Measurements from ENCODE around the gene HAVCR2.
"Not testable (repeated sequence)": the region's sequence is repeated elsewhere in the genome, so short reads cannot be mapped to it uniquely, and the experiment has no call there.

The HAVCR2 gene

DNA sequence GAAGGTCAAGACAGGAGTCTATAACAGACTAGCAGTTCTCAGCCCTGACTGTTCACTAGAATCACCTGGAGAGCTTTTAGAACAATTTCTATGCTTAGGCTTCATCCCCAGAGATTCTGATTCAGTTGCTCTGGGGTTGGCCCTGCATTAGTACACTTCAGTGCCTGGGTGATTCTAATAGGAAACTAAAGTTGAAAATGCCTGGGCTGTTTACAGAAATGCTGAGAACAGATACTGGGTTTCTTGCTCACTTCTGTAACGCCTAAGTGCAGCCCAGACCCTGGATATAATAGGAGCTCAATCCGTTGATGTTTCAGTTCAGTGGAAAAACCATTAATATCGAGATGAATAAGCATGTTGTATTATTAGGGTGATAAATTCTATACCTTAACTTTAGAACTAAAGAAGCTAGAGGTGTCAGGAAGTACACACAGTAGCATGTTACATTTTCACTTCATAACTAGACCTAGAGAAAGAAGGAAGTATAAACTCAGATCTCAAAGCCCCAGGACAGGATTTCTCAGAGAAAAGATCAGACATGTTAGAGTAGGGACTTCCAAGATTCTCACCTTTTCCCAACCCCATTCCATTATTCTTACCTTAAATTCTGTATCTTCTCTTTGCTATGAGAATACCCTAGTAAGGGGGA, 20.4 kb downstream of the HAVCR2 start:
- no peak for DNase-seq (ENCODE audit: low read depth)

DNA sequence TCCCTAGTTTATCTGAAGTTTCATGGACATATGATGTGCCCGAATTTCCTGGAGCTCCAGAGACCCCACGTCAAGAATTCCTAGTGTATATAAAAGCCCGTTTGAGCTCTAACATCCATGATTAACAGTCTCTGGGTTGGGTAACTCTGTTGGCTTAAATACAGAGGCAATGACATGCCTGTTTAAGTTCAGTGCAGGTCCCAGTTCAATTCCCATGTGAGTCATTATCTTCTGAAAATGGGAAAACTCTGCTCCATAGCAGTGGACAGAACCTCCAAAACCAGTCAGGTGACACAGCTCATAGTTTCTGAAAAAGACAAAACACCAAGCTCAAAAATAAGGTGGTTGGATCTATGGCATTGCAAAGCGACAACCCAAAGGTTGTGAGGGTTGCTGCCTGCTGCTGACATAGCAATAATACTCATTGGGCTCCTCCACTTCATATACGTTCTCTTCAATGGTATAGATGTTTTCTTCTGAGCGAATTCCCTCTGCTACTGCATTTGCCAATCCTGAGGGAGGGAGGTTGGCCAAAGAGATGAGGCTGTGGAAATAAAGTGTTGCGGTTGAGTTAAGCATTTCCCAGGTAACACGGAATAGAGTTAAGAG, 22.0 kb downstream of the HAVCR2 start:
- no peak for DNase-seq (ENCODE audit: low read depth)

DNA sequence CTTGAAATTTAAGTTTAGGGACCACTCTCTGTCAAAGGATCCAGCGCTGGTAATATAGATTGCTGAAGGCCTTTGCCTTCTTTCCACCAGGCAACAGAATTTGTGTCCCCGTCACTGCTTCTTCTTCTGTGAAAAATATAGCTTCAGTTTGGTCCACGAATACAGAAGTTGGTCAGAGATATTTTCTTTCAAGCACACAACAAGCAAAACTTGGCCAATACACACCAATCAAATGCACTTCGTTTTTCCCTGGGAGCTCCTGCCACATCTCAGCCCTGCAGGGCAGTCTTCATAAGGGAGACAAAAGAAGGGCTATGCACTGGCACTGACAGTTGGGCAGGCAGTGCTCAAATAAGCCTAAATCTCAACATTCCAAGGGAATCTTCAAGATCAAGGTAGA, 22.9 kb downstream of the HAVCR2 start:
- no peak for DNase-seq (ENCODE audit: low read depth)

- DNase-seq (ENCODE audit: low read depth): no peak
Observed at GRCh38 chr5:157080286-157080685, 28.6 kb downstream of the HAVCR2 start.

- no peak for DNase-seq (ENCODE audit: low read depth)
Observed at GRCh38 chr5:157076558-157076957, 32.3 kb downstream of the HAVCR2 start.

DNA sequence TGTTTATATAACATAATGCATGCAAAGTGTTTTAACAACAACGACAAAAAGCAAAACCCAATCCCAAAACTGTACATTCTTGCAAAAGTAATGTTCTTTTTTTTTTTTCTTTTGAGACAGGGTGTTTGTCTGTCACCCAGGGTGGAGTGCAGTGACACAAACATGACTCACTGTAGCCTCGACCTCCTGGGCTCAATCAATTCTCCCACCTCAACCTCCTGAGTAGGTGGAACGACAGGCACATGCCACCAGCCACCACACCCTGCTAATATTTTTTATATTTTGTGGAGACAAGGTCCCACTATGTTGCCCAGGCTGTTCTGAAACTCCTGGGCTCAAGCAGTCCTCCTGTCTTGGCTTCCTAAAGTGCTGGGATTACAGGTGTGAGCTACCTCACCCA, 36.3 kb downstream of the HAVCR2 start:
- no peak for DNase-seq (ENCODE audit: low read depth)

GRCh38 chr5:157069949-157070348, 38.9 kb downstream of the HAVCR2 start:
- DNase-seq (ENCODE audit: low read depth): no peak

GRCh38 chr5:157068785-157069184, 40.1 kb downstream of the HAVCR2 start:
- DNase-seq (ENCODE audit: low read depth): no peak

- no peak for DNase-seq (ENCODE audit: low read depth)
Observed at GRCh38 chr5:157068339-157068738, 40.5 kb downstream of the HAVCR2 start.

DNA sequence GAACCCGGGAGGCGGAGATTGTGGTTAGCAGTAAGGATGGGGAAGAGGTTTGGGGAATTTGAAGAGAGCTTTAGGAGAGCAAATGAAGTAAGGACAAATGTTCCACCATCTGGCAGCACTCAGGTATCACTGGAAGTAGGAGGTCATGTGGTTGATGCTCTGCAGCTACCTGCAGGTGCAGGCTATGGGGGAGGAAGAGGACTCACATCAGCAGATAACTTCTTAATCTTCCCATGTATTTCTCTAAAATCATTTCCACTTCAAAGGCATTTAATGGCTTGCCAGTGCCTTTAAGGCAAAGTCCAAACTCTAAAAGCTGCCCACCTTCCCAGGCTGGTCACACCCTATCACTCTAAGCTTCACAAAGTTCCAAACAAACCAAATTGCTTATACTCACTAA, 41.8 kb downstream of the HAVCR2 start:
- DNase-seq (ENCODE audit: low read depth): no peak

DNA sequence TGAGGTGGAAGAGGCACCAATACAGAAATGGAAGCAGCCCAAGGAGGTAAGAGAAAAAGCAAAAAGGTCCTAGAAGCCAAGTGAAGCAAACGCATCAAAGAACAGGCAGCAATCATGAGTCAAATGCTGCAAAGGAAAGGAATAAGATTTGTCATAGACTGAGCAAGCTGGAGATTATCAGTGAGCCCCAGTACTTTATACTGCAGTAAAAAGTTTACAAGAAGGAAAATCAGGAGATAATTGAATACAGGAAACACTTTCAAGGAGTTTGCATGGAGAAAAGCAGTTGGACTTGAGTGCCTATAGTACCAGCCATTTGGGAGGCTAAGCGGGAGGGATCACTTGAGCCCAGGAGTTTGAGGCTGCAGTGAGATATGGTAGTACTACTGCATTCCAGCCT, 42.8 kb downstream of the HAVCR2 start:
- no peak for DNase-seq (ENCODE audit: low read depth)

- DNase-seq (ENCODE audit: low read depth): no peak
Observed at GRCh38 chr5:157063776-157064430, 44.9 kb downstream of the HAVCR2 start.

DNA sequence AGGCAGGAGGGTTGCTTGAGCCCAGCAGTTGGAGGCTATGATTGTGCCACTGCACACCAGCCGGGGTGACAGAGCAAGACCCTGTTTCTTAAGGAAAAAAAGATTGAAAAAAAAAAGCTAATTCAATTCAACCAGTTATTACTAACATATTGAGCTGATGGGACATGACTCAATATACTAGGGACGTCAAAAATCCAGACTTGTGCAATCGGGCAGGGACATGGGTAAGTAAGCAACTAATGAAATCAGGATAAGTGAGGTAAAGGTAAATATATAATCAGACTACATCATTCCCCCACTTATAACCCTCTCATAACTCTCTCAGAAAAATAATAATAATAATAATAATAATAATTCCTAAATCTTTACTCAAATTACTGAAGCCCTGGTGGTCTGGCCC, 49.0 kb downstream of the HAVCR2 start:
- no peak for DNase-seq (ENCODE audit: low read depth)

GRCh38 chr5:157059093-157059539, 49.7 kb downstream of the HAVCR2 start, which contains the start of gene HAVCR1:
Gene HAVCR1, minus strand, starts transcription at chr5:157059116. Its CDS starts 1,173 bp downstream, at chr5:157057943.
- DNase-seq (ENCODE audit: low read depth): no peak

GRCh38 chr5:157057459-157058370, 51.1 kb downstream of the HAVCR2 start:
- no peak for DNase-seq (ENCODE audit: low read depth)

GRCh38 chr5:157056848-157057247, 52.0 kb downstream of the HAVCR2 start:
- DNase-seq (ENCODE audit: low read depth): not testable (repeated sequence)

DNA sequence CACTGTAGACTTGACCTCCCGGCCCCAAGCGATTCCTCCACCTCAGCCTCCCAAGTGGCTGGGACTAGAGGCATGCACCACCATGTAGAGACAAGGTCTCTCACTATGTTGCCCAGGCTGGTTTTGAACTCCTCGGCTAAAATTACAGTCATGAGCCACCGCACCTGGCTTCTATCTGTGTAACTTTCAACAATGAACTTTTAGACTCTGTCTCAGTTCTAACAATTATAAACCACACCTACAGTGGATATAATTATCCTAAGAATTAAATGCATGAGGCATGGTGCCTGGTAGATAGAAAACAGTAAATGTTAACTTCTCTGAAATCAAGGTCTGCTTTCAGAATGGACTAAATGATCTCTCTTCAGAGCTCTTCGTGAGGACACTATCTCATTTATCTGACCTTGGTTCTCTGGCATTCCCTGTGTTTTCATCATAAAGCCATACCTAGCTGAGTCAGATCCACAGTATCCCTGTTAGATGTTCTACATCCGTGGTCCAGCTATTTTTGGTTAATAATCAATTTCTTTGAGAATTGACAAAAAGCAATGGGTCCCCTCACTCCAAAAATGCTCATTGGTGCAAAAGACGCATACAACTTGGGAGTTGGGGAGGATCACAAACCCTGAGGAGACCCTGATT, 57.1 kb downstream of the HAVCR2 start:
- DNase-seq (ENCODE audit: low read depth): no peak

GRCh38 chr5:157050050-157050449, 58.8 kb downstream of the HAVCR2 start:
- no peak for DNase-seq (ENCODE audit: low read depth)

DNA sequence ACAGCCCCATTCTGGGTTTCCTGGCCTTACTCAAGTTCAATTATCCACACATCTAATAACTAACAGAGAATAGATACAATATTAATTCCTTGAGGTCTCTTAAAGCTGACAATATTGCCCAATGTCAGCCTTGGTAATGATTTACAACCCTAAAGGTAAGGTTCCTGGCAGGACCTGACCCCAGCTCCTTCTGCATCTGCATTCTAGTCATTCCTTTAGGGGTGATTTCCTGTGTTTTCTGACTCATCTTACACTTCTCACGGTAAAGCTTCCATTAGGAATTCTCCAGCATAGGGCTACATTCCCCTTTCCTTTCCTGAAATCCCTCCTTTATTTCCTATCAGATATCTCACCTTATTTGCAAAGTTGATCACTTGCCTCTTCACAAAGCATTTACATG, 59.2 kb downstream of the HAVCR2 start:
- no peak for DNase-seq (ENCODE audit: low read depth)

GRCh38 chr5:157047898-157048297, 60.9 kb downstream of the HAVCR2 start:
- no peak for DNase-seq (ENCODE audit: low read depth)

DNA sequence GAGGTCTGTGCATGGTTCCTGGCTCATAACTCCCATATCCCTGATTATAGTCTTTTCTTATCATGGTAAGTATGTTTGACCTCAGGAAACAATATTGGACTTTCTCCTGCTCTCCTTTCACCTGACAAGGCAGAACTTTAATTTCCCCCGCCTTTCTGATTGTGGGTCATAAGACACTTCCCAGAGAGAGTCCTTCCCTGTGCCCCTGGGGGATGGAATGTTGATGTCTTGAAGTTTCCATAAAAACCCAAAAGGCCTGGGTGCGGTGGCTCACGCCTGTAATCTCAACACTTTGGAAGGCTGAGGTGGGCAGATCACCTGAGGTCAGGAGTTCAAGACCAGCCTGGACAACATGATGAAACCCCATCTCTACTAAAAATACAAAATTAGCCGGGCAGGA, 61.8 kb downstream of the HAVCR2 start:
- not testable (repeated sequence) for DNase-seq (ENCODE audit: low read depth)

DNA sequence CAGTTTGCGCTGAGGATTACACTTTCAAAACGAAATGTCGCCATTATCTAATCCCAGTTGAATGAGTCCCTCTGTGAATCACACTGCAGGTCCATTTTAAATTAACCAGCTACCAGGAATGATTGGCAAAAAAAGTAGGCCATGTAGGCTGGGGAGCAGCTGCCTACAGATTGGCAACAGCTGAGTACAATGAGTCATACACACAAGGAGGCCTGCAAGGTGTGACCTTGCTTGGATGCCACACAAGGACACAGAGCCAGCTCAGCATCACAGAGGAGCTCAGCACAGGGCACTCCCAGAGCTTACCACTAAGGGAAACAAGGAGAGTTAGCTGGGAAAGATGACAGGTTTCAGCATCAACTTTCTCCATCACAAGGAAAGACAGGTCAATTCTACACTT, 62.8 kb downstream of the HAVCR2 start:
- DNase-seq (ENCODE audit: low read depth): no peak
